RWPE1 (cell line): ENCODE data around the gene PRR20G.

ENCODE experiments used
- CTCF ChIA-PET: fragments of 350-600 bp; sonication (Branson Sonifier 250); formaldehyde crosslinking; extraction: SDS; loops from one replicate; lab custom pipeline; 2021; lab: Yijun Ruan, JAX
- POLR2A ChIA-PET: fragments of 400-600 bp; formaldehyde crosslinking; extraction: SDS; loops from one replicate; lab custom pipeline; 2020; ENCODE audit warnings: antibody characterized with exemption; ENCODE audit not compliant: low non-redundant PET; lab: Yijun Ruan, JAX
- DNase-seq: peaks from one replicate; pipeline ENCODE4 v3.0.0; 2012; ENCODE audit warnings: low spot score
- H3K27ac ChIP-seq: fragments of 450-650 bp; 2 replicates; pipeline ENCODE4 v1.5.1; 2017
- CTCF ChIP-seq: fragments of 450-650 bp; conservative IDR thresholded peaks from 2 replicates; pipeline ENCODE4 v1.5.1; 2017; ENCODE audit warnings: low read depth, mild to moderate bottlenecking

The PRR20G gene

GRCh38 chr3:127237835-127238234, 50.0 kb downstream of the PRR20G start:
- CTCF ChIA-PET, result no interaction called here
- DNase-seq, result no peak
- POLR2A ChIA-PET, result no interaction called here
- H3K27ac ChIP-seq, result no peak overlapping the region
- no peak for TF ChIP-seq CTCF

- H3K27ac ChIP-seq, result no peak overlapping the region
- ChIA-PET CTCF (no interaction called here), POLR2A (no interaction called here)
- no peak for TF ChIP-seq CTCF
- DNase-seq, result no peak
Measured at GRCh38 chr3:127235706-127236105, 52.1 kb downstream of the PRR20G start.

GRCh38 chr3:127234778-127235177, 53.1 kb downstream of the PRR20G start:
- no peak overlapping the region for H3K27ac ChIP-seq
- CTCF ChIA-PET, result no interaction called here
- DNase-seq, result no peak
- no peak for TF ChIP-seq CTCF
- POLR2A ChIA-PET, result no interaction called here
